ENCODE data around the gene TAB2.
A peak's percentile ranks its signal among the peaks of the same experiment; 100 is the strongest.

The TAB2 gene

DNA sequence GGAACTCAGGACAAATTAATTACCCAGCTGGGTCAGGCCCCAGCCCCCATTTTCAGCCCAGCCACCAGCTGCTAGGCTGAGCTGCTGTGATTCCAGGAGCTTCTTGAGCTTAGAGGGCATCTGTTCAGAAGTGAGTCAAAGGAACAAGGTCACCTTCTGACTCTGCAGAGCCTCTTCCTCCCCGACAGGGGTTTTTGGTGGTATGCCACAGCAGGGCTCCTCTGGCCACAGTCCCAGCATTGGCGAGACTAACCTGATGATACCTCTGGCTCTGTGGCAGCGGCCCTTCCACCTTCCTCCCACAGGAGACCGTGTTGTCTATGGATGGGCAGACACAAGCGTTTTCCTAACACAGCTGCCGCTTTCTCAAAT is 127.6 kb downstream of the TAB2 start:
- intact Hi-C loops (cut with micrococcal nuclease) = no loop called here
- Mint-ChIP-seq H3K27ac (peak overlapping the region; percentile 49), H3K4me1 (ENCODE audit: low read depth) (peaks cover 26% of the 10 kb centered on the region), H3K36me3 (ENCODE audit: low read depth) (peaks cover 28% of the 10 kb centered on the region), H3K4me3 (no peak overlapping the region), H3K9me3 (no peaks in the 10 kb centered on the region), H3K27me3 (peaks cover 2% of the 10 kb centered on the region)

DNA sequence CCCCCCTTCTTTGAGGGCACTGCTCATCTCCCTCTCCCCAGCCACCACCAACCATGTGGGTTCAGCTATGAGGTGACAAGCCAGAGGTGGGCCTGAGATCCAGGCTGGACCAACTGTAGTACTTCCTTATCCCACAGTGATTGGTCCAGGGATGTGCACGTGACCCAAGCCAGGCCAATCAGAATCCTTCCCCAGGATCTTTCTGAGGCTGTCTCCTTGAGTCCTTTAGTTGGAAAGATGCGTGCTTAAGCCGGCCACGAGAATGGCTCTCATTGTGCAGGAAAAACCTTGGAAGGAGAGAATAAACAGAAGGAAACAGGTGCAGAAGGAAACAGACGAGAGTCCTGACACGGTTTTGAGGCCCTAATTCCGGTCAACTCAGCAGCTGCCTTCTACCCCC is 128.1 kb downstream of the TAB2 start:
- Mint-ChIP-seq H3K27me3 (peaks cover 2% of the 10 kb centered on the region), H3K4me3 (no peak overlapping the region), H3K9me3 (no peaks in the 10 kb centered on the region), H3K36me3 (ENCODE audit: low read depth) (peaks cover 32% of the 10 kb centered on the region), H3K27ac (peak overlapping the region; percentile 49), H3K4me1 (ENCODE audit: low read depth) (peaks cover 31% of the 10 kb centered on the region)
- intact Hi-C loops (cut with micrococcal nuclease) = no loop called here

DNA sequence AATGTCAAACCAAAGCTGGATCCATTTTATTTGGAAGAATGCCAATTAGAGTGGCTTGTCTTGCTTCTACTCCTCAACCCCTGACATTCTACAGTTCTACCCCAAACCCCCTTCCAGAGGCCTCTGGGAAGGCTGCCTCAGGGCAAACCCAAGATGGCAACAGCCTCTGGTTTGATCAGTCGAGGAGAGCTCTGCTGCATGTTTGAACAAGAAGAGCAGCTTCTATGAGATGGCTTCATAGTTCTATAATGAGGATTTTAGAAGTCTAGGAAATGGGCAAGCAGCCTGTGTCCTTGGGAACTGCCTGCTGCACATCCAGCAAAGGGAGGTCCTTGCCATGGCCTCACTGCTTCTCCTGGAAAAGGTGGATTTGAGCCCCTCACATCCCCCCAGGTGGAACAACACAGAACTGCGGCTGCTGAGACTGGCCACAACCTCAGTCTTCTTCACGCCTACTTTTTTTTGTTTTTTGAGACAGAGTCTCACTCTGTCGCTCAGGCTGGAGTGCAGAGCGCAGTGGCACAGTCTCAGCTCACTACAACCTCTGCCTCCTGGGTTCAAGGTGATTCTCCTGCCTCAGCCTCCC is 129.4 kb downstream of the TAB2 start:
- peaks cover 35% of the 10 kb centered on the region for H3K4me1 Mint-ChIP-seq (ENCODE audit: low read depth)
- H3K9me3 Mint-ChIP-seq = no peaks in the 10 kb centered on the region
- H3K4me3 Mint-ChIP-seq = no peak overlapping the region
- intact Hi-C loops (cut with micrococcal nuclease) = no loop called here
- H3K27me3 Mint-ChIP-seq = peaks cover 2% of the 10 kb centered on the region
- peaks cover 38% of the 10 kb centered on the region for H3K36me3 Mint-ChIP-seq (ENCODE audit: low read depth)
- H3K27ac Mint-ChIP-seq = peak overlapping the region; percentile 37

DNA sequence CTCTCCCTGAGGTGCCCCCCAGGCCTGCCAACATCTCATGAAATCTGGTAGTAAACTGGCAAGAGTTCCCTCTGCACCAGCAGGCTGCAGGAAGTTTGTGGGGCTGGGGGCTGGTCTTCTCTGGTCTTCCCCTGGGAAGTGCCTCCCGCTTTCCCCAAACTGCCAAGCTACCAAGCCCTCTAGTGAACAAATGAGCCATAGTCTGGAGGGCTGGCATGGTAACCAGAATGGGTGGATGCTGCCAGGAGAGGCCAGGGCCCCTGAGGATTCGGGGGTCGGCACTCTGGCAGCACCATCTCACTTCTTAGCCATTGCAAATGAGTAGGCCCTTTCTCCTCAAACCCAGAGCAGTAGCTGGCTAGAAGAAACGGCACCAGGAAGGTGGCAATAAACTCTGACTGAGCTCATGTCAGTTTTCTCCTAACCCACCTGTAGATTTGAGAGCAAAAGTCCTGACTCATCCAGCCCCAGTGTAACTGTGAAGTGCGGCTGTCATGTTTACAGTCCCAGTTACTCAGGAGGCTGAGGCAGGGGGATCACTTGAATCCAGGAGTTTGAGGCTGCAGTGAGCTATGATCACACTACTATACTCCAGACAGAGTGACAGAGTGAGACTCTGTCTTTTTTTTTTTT is 131.4 kb downstream of the TAB2 start:
- Mint-ChIP-seq H3K27me3 (no peaks in the 10 kb centered on the region), H3K9me3 (no peaks in the 10 kb centered on the region), H3K4me1 (ENCODE audit: low read depth) (peaks cover 48% of the 10 kb centered on the region), H3K36me3 (ENCODE audit: low read depth) (peaks cover 46% of the 10 kb centered on the region), H3K27ac (peak overlapping the region; percentile 22), H3K4me3 (peak overlapping the region; percentile 9)
- intact Hi-C loops (cut with micrococcal nuclease) = no loop called here

DNA sequence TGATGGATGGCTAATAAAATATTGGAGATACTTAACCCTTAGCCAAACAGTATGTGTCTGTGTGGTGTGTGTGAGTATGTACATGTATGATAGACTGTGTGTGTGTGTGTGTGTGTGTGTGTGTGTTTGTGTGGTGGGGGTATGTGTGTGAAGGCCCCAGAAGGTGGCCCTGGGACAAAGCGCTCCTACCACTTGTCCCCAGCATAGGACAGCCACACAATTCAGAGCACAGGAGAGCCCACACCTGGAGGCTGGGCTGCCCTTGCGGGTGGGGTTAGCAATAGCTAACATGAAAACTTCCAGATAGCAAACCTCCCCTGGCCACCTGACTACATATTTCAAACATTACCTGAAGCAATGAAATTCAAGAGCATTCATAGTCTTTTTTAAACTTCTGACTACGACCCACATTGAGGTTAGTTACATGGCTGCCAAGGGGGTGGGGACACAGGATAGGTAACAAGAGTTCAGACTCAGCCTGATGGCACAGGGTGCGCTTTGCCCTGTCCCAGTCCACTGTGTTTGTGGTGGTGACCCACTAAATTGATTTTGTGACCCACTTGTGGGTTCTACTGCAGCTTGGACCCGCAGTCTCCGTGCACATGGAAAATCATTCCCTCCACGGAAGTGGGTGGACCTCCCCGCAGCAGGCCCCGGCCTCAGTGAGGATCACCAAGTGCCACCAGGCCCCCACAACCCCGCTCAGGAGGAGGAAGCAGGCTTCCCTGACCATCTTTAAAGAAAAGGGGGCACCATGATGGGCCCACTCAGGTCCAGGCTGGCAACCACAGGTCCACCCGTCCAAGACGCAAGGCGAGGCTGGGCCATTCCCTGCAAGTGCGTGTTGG is 132.5 kb downstream of the TAB2 start:
- intact Hi-C loops (cut with micrococcal nuclease) = loop anchor here (5.0 kb wide), 2 partner anchors 37 to 67 kb away; partner anchors contain the start of gene ZC3H12D
- peak overlapping the region; percentile 87 for H3K27ac Mint-ChIP-seq

DNA sequence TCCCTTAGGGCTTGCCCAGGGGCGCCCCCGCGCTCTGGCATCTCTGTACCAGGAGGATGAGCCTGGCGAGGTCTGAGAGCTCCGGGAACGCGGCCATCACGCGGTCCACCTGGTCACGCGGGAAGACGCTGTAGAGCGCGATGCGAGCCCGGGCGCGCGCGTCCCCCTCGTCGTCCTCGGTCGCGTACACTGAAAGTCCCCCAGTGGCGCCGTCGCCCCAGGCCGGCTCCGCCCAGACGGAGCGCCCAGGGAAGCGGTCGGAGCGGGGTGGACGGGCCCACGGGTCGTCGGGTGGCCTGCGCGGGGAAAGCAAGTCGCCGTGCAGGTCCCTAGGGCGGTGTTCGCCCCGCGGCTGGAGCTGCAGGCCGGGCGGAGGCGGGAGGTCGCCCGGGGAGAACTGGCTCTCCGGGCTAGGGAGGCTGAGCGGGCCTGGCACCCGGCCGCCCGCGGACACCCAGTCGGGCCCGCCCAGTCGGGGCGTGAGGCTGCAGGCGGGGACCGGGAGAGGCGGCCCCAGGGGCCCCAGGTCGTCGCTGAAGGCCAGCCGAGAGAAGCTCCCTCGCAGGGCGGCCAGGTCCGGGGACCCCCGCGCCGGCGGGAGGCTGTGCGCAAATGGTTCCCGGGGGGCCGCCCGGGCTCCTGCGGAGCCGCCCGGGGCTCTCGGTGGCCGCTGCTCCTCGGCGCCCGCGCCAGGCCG is 133.3 kb downstream of the TAB2 start:
- peak overlapping the region; percentile 82 for H3K4me3 Mint-ChIP-seq
- no peaks in the 10 kb centered on the region for H3K27me3 Mint-ChIP-seq
- peak overlapping the region; percentile 87 for H3K27ac Mint-ChIP-seq
- intact Hi-C loops (cut with micrococcal nuclease) = loop anchor here (5.0 kb wide), 2 partner anchors 36 to 66 kb away; partner anchors contain the start of gene ZC3H12D
- peaks cover 65% of the 10 kb centered on the region for H3K4me1 Mint-ChIP-seq (ENCODE audit: low read depth)
- no peaks in the 10 kb centered on the region for H3K9me3 Mint-ChIP-seq
- peaks cover 55% of the 10 kb centered on the region for H3K36me3 Mint-ChIP-seq (ENCODE audit: low read depth)

More for the DNA sequence above, 132.5 kb downstream of the TAB2 start:
- H3K4me3 Mint-ChIP-seq = peak overlapping the region; percentile 82
- H3K4me1 Mint-ChIP-seq (ENCODE audit: low read depth) = peaks cover 59% of the 10 kb centered on the region
- peaks cover 48% of the 10 kb centered on the region for H3K36me3 Mint-ChIP-seq (ENCODE audit: low read depth)
- H3K27me3 Mint-ChIP-seq = no peaks in the 10 kb centered on the region
- H3K9me3 Mint-ChIP-seq = no peaks in the 10 kb centered on the region

DNA sequence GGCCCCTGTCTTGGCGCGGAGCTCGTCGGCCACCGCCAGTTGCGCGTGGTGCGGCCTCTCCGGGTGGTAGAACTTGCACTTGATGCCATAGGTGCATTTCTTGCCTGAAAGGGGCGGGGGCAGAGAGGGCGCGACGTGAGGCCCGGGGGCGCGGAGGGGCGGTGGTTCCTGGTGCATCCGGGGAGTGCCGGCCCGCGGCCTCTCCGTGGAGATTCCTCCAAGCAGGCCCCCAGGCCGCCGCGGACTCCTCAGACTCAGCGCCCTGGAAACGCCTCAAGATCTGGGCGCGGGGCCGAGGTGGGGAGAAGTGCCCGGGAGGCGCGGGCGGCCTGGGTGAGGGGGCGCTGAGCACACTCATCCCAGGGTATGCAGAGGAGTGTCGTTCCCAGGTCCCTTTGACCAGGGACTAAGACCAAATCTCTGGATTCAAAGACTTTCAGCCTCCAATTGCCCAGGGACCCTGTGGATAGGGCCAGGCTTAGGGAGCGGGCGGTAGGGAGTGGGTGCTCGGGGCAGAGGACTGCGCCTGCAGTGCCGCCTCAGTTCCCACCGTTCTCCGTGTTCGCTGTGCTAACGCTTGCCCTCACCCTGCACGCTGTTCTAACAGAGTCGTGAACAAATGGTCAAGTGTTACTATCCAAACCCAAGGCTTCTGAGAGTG is 134.0 kb downstream of the TAB2 start:
- Mint-ChIP-seq H3K9me3 (no peaks in the 10 kb centered on the region), H3K27me3 (no peaks in the 10 kb centered on the region), H3K4me1 (ENCODE audit: low read depth) (peaks cover 65% of the 10 kb centered on the region), H3K36me3 (ENCODE audit: low read depth) (peaks cover 60% of the 10 kb centered on the region), H3K27ac (peak overlapping the region; percentile 87), H3K4me3 (peak overlapping the region; percentile 67)
- intact Hi-C loops (cut with micrococcal nuclease) = loop anchor here (5.0 kb wide), 2 partner anchors 36 to 66 kb away; partner anchors contain the start of gene ZC3H12D

DNA sequence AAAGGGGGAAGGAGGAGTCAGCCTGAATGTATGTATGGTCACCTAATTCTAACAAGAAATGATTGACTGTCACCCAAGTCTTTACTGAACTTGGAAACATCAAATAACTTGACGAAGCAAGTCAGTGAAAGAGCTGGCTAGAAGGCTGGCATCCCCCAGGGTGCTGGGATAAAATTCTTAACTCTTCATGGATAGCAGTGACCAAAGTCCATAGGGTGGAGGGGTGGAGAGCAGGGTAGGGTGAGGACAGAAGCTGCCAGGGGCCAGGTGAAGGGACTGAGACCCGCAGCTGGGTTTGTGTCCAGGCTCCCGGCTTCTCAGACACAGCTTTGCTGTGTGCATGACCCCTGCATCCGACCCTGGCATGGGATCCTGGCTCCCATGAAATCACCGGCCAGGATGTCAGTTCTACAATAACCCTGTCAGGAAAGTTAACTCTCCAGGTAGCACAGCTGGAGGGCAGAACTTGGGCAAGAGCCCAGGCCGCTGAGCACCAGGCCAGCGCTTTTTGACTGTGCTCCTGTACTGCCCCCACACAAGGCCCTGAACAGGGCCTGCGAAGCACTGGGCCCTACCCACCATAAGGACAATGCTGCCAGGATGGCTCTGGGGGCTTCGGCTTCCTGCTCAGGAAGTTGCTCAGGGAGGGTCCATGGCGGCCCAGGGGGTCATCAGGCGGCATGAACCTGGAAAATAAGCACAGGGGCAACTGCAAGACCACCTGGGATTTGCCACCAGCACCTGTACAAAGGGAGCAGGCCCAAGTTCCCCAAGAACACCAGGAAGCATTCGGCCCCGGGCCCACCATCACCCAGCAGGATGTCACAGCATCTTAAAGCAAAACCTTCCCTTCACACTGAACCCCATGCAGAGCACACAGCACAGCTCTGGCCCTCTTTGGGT is 134.8 kb downstream of the TAB2 start:
- H3K4me1 Mint-ChIP-seq (ENCODE audit: low read depth) = peaks cover 65% of the 10 kb centered on the region
- peaks cover 65% of the 10 kb centered on the region for H3K36me3 Mint-ChIP-seq (ENCODE audit: low read depth)
- intact Hi-C loops (cut with micrococcal nuclease) = loop anchor here (5.0 kb wide), 2 partner anchors 35 to 65 kb away; partner anchors contain the start of gene ZC3H12D
- no peaks in the 10 kb centered on the region for H3K9me3 Mint-ChIP-seq
- peak overlapping the region; percentile 87 for H3K27ac Mint-ChIP-seq
- H3K4me3 Mint-ChIP-seq = peak overlapping the region; percentile 67
- no peaks in the 10 kb centered on the region for H3K27me3 Mint-ChIP-seq

DNA sequence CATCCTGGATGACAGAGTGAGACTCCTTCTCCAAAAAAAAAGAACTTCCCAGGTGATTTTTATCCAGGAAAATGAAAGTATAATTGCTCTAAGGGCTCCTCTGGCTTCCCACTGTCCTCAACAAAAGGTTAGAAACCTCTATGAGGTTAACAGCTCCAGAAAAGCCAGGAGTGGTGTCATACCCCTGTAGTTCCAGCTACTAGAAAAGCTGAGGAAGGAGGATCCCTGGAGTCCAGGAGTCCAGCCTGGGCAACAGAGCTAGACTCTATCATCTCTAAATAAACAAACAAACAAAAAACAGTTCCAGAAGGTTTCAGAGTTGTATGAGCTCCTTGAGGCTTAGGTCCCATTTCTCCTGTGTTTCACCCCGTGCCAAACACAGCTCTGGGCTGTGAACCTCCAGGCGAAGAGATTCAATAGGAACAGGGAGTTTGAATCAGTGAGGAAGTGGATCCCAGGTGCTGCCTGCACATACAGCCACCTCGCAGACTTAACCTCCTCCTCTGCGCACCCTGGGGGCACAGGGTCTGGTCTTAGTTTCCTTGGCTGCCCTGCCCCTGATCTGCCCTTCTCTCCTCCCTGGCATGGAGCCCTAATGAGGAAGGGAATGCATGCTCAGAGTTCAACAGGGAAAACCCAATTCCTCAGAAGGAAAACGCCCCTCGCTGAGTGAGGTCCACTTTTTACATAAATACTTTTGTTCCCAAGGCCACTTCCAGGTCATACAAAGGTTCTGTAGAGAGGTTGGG is 136.3 kb downstream of the TAB2 start:
- H3K4me3 Mint-ChIP-seq = peak overlapping the region; percentile 13
- peaks cover 64% of the 10 kb centered on the region for H3K4me1 Mint-ChIP-seq (ENCODE audit: low read depth)
- H3K36me3 Mint-ChIP-seq (ENCODE audit: low read depth) = peaks cover 68% of the 10 kb centered on the region
- no peaks in the 10 kb centered on the region for H3K27me3 Mint-ChIP-seq
- H3K9me3 Mint-ChIP-seq = no peaks in the 10 kb centered on the region
- peak overlapping the region; percentile 87 for H3K27ac Mint-ChIP-seq
- intact Hi-C loops (cut with micrococcal nuclease) = loop anchor here (5.0 kb wide), 2 partner anchors 34 to 64 kb away; partner anchors contain the start of gene ZC3H12D

DNA sequence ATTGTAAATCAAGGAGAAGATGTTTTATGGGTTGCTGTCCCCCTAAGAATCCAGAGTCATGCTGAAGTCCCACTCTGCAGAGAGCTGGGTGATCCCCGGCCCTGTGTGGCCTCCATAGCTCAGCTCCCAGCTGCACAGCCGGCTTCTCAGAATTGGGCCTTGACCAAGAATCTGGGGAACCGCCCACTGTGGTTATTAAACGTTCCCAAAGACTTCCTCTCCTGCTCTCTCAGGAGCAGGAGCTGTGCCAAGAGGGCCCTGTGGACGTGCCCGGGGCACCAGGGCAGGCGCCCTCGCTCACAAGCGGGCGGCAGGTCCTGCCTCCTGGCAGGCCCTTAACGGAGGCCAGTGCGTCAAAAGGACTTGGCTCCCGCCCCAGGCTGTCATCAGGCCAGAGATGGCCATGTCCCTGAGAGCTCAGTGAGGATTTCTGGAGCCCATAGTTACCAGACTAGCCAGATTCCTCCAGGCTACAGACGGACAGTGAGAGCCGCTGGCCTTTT is 136.9 kb downstream of the TAB2 start:
- Mint-ChIP-seq H3K4me1 (ENCODE audit: low read depth) (peaks cover 64% of the 10 kb centered on the region), H3K27me3 (no peaks in the 10 kb centered on the region), H3K9me3 (no peaks in the 10 kb centered on the region), H3K36me3 (ENCODE audit: low read depth) (peaks cover 68% of the 10 kb centered on the region), H3K27ac (peak overlapping the region; percentile 87), H3K4me3 (peak overlapping the region; percentile 13)
- intact Hi-C loops (cut with micrococcal nuclease) = loop anchor here (5.0 kb wide), 2 partner anchors 33 to 63 kb away; partner anchors contain the start of gene ZC3H12D

DNA sequence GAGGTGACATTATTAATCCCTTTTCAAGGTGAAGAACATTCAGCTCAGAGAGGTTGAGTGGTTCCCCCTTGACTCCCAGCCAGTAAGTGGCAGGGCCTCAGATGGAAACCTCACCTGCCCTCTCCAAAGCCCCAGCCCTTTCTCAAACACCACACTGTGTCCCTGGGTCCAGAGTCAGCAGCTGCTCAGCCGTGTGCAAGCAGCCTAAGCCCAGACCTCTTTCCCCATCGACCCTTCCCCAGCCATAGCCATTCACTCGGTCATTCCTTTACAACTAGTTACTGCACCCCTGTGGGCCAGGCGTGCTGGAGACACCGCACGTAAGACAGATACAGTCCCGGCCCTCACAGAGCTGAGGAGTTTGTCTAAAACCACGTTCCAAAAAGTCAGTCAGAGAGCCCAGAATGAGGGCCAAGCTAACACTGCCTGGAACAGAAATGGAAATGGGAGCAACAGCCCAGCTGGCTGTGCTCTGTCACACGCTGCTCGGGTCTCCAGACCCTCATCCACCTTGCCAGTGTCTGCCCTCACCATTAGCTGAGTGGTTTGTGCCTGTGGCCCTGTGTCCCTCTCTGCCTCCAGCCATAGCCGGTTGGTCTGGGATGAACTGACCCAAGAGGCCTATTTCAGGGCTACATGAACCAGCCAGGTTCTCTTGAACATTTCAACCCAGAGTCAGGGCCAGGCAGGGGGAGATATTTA is 137.7 kb downstream of the TAB2 start:
- Mint-ChIP-seq H3K36me3 (ENCODE audit: low read depth) (peaks cover 68% of the 10 kb centered on the region), H3K9me3 (no peaks in the 10 kb centered on the region), H3K27me3 (no peaks in the 10 kb centered on the region), H3K4me3 (no peak overlapping the region), H3K4me1 (ENCODE audit: low read depth) (peaks cover 59% of the 10 kb centered on the region), H3K27ac (peak overlapping the region; percentile 87)
- intact Hi-C loops (cut with micrococcal nuclease) = no loop called here

All from dendritic cell treated with granulocyte-macrophage colony-stimulating factor and Interleukin-4, amounts not matched to agents 40 ng/mL and 50 ng/mL, for 4 days (primary cell).